DOHH2 (cell line): ENCODE data around the gene DAP.

Experiments
- H3F3A ChIP-seq: fragments of 200-600 bp; sonication (generic), shearing (Covaris generic); 2 replicates; pipeline ENCODE4 v1.6.0; 2016; ENCODE audit warnings: antibody characterized with exemption, mild to moderate bottlenecking; ENCODE audit not compliant: control insufficient read depth, insufficient read depth
- H3K27ac ChIP-seq: fragments of 200-600 bp; sonication (generic); 2 replicates; pipeline ENCODE4 v1.5.1; 2014; ENCODE audit warnings: low read depth, mild to moderate bottlenecking, low read length, moderate library complexity
- H3K27me3 ChIP-seq: fragments of 200-600 bp; sonication (generic); 2 replicates; pipeline ENCODE4 v1.6.1; 2014; ENCODE audit warnings: mild to moderate bottlenecking, low read length, mixed read lengths; ENCODE audit not compliant: control insufficient read depth
- H3K36me3 ChIP-seq: fragments of 200-600 bp; sonication (generic); 2 replicates; pipeline ENCODE4 v1.6.1; 2014; ENCODE audit warnings: mild to moderate bottlenecking, low read length, moderate library complexity, mixed read lengths; ENCODE audit not compliant: control insufficient read depth
- H3K4me1 ChIP-seq: fragments of 200-600 bp; sonication (generic); 2 replicates; pipeline ENCODE4 v1.6.1; 2014; ENCODE audit warnings: mild to moderate bottlenecking, low read length, mixed read lengths; ENCODE audit not compliant: control insufficient read depth
- H3K4me2 ChIP-seq: fragments of 200-600 bp; sonication (generic); 2 replicates; pipeline ENCODE4 v1.6.0; 2014; ENCODE audit warnings: mild to moderate bottlenecking, low read length, moderate library complexity
- H3K4me3 ChIP-seq: fragments of 200-600 bp; sonication (generic); 2 replicates; pipeline ENCODE4 v1.5.1; 2014; ENCODE audit warnings: mild to moderate bottlenecking, low read length, mixed read lengths
- H3K79me2 ChIP-seq: fragments of 200-600 bp; sonication (generic); 2 replicates; pipeline ENCODE4 v1.6.1; 2014; ENCODE audit warnings: mild to moderate bottlenecking, low read length, mixed read lengths; ENCODE audit not compliant: control insufficient read depth
- H3K9me2 ChIP-seq: fragments of 200-600 bp; sonication (generic); replicated peaks from 2 replicates; pipeline ENCODE4 v1.6.1; 2014; ENCODE audit warnings: mild to moderate bottlenecking, low read length, mixed read lengths; ENCODE audit not compliant: control insufficient read depth
- H3K9me3 ChIP-seq: fragments of 200-600 bp; sonication (generic); 2 replicates; pipeline ENCODE4 v1.6.1; 2014; ENCODE audit warnings: antibody characterized with exemption, low read length, mixed read lengths; ENCODE audit not compliant: control insufficient read depth, insufficient read depth
- H4K20me1 ChIP-seq: fragments of 200-600 bp; sonication (generic); 2 replicates; pipeline ENCODE4 v1.6.0; 2014; ENCODE audit warnings: low read depth, mild to moderate bottlenecking, antibody characterized with exemption, low read length, moderate library complexity; ENCODE audit not compliant: control insufficient read depth, insufficient read depth
- CTCF ChIP-seq: fragments of 200-600 bp; sonication (generic); IDR thresholded peaks from one replicate; pipeline ENCODE4 v1.5.1; 2014; ENCODE audit warnings: antibody characterized with exemption, mild to moderate bottlenecking, low read depth, low read length; ENCODE audit not compliant: poor library complexity, severe bottlenecking
- EZH2phosphoT487 ChIP-seq: fragments of 200-600 bp; sonication (generic); IDR thresholded peaks from 2 replicates; pipeline ENCODE4 v1.6.1; 2017; ENCODE audit warnings: borderline replicate concordance, mild to moderate bottlenecking, antibody characterized with exemption, low read length, moderate library complexity, mixed read lengths

DAP gene

DNA sequence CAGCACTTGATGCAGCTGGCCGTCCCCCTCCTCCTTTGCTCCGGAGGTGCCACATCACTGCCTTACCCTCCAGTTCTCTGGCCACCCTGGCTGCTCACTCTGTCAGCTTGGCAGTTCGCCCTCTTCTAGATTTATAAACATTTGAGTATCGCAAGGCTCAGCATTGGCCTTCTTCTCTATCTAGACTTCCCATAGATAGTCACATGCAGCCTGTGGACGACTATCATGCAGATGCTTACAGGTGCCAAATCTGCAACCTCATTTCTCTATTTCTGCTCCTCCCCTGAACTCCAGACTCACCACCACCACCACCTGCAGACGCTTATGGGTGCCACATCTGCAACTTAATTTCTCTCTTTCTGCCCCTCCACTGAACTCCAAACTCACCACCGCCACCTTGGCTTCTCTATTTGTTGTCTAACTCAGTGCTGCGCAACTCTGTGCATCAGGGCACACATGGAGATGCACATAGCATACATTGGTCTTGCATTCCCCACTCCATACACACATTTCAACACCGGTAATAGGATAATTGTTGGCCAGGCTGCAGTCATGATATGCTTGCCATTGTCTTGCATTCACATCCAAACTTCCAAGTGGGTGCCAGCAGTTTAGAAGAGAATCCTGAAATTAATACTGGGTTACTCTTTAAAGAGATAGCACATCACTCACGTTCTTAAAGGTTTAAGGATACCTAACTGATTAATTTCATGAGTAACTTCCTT is 1.9 kb upstream of the DAP start:
- peaks cover 30% of the 10 kb centered on the region for H3K79me2 ChIP-seq
- H3K27ac ChIP-seq = peak overlapping the region; percentile 95
- H3K4me2 ChIP-seq = peak overlapping the region; percentile 84
- peaks cover 13% of the 10 kb centered on the region for H3F3A ChIP-seq
- H3K4me1 ChIP-seq = peaks cover 45% of the 10 kb centered on the region
- peak overlapping the region; percentile 78 for H3K4me3 ChIP-seq
- H3K27me3 ChIP-seq = no peaks in the 10 kb centered on the region
- TF ChIP-seq CTCF (peak; percentile 47), EZH2phosphoT487 (no peak)
- H3K9me3 ChIP-seq = no peaks in the 10 kb centered on the region
- H3K36me3 ChIP-seq = peaks cover 19% of the 10 kb centered on the region
- no peaks in the 10 kb centered on the region for H4K20me1 ChIP-seq
- no peaks in the 10 kb centered on the region for H3K9me2 ChIP-seq

- Histone ChIP-seq H3K36me3 (peaks cover 27% of the 10 kb centered on the region), H3K27me3 (no peaks in the 10 kb centered on the region), H3K27ac (peak overlapping the region; percentile 95), H4K20me1 (0 out of 2 replicates have a peak, but pooled peaks cover under 1% of the 10 kb centered on the region), H3K4me3 (peak overlapping the region; percentile 78), H3K4me2 (peak overlapping the region; percentile 84), H3K4me1 (peaks cover 53% of the 10 kb centered on the region), H3K79me2 (peaks cover 38% of the 10 kb centered on the region), H3F3A (peaks cover 13% of the 10 kb centered on the region), H3K9me3 (no peaks in the 10 kb centered on the region), H3K9me2 (no peaks in the 10 kb centered on the region)
- TF ChIP-seq EZH2phosphoT487 (no peak), CTCF (no peak)
Observed at GRCh38 chr5:10761933-10762775, 1.1 kb upstream of the DAP start.

- peaks cover 51% of the 10 kb centered on the region for H3K79me2 ChIP-seq
- no peaks in the 10 kb centered on the region for H3K27me3 ChIP-seq
- TF ChIP-seq CTCF (no peak), EZH2phosphoT487 (no peak)
- peaks cover 15% of the 10 kb centered on the region for H3F3A ChIP-seq
- H3K36me3 ChIP-seq = peaks cover 36% of the 10 kb centered on the region
- no peaks in the 10 kb centered on the region for H3K9me2 ChIP-seq
- H3K4me3 ChIP-seq = peak overlapping the region; percentile 80
- no peaks in the 10 kb centered on the region for H3K9me3 ChIP-seq
- H3K27ac ChIP-seq = peak overlapping the region; percentile 62
- peaks cover 9% of the 10 kb centered on the region; the same call in 1 of the 2 replicates for H4K20me1 ChIP-seq
- H3K4me1 ChIP-seq = peaks cover 66% of the 10 kb centered on the region
- peak overlapping the region; percentile 73 for H3K4me2 ChIP-seq
Observed at GRCh38 chr5:10760921-10761184, 181 bp downstream of the DAP start.
